ENCODE data around the gene TMEM117. TPM values are rescaled to one million over a fixed set of nuclear protein-coding genes. Genes with fewer than 3 reads are reported as not detected.

Gene TMEM117
- total RNA-seq, 1 donor from 2014 or later: 22.1 TPM

GRCh38 chr12:43805149-43805859, 30.6 kb upstream of the TMEM117 start:
- TF ChIP-seq CTCF (IDR thresholded peaks at IDR 0.05) (no peak), POLR2A (IDR thresholded peaks at IDR 0.05) (no peak), POLR2AphosphoS5 (IDR thresholded peaks at IDR 0.05; ENCODE audit: insufficient read depth in 1 of 2, low read depth in 1 of 2) (no peak)
- DNase-seq (ENCODE audit: extremely low spot score in 2 of 2): no peak
- Histone ChIP-seq H3K27ac (peak overlapping the region; percentile 89), H3K4me1 (peaks cover 29% of the 10 kb centered on the region), H3K4me3 (peak overlapping the region; percentile 86 to 96), H3K27me3 (no peaks in the 10 kb centered on the region), H3K36me3 (peaks cover 0 to 6% of the 10 kb centered on the region in 2 donors), H3K9me3 (no peaks in the 10 kb centered on the region)
- intact Hi-C loops (cut with DNase I): no loop called here

- TF ChIP-seq POLR2AphosphoS5 (IDR thresholded peaks at IDR 0.05; ENCODE audit: insufficient read depth in 1 of 2, low read depth in 1 of 2) (peak in 1 of 2 donors; percentile 64), POLR2A (IDR thresholded peaks at IDR 0.05) (peak in 1 of 2 donors; percentile 43), CTCF (IDR thresholded peaks at IDR 0.05) (peak in 2 of 3 experiments; percentile 17 to 20)
- no peak for DNase-seq (ENCODE audit: extremely low spot score in 2 of 2)
- Histone ChIP-seq H3K36me3 (no peaks in the 10 kb centered on the region), H3K27me3 (no peaks in the 10 kb centered on the region), H3K4me3 (peak within 1 kb of the TSS; percentile 86 to 96), H3K27ac (peak within 1 kb of the TSS; percentile 89), H3K9me3 (no peaks in the 10 kb centered on the region), H3K4me1 (peaks cover 29% of the 10 kb centered on the region)
- intact Hi-C loops (cut with DNase I): no loop called here
These were observed 29.8 kb upstream of the TMEM117 start, which contains the start of gene TWF1 for GRCh38 chr12:43805860-43806736. Gene TWF1, minus strand, starts transcription at chr12:43806317. Its CDS starts 72 bp downstream, at chr12:43806245.

- intact Hi-C loops (cut with DNase I): no loop called here
- Histone ChIP-seq H3K27ac (peak overlapping the region; percentile 89), H3K36me3 (no peaks in the 10 kb centered on the region), H3K4me3 (peak overlapping the region; percentile 86 to 96), H3K27me3 (no peaks in the 10 kb centered on the region), H3K9me3 (no peaks in the 10 kb centered on the region), H3K4me1 (peaks cover 29% of the 10 kb centered on the region)
- DNase-seq (ENCODE audit: extremely low spot score in 2 of 2): no peak
- TF ChIP-seq CTCF (IDR thresholded peaks at IDR 0.05): no peak
- no peak for TF ChIP-seq POLR2AphosphoS5 (IDR thresholded peaks at IDR 0.05; ENCODE audit: insufficient read depth in 1 of 2, low read depth in 1 of 2)
- no peak for TF ChIP-seq POLR2A (IDR thresholded peaks at IDR 0.05)
These were observed 29.2 kb upstream of the TMEM117 start for GRCh38 chr12:43806737-43807072.

GRCh38 chr12:43807386-43807785, 28.5 kb upstream of the TMEM117 start:
- H3K4me3 ChIP-seq: no peak overlapping the region
- no peak for TF ChIP-seq POLR2A (IDR thresholded peaks at IDR 0.05)
- TF ChIP-seq POLR2AphosphoS5 (IDR thresholded peaks at IDR 0.05; ENCODE audit: insufficient read depth in 1 of 2, low read depth in 1 of 2): peak in 1 of 2 donors; percentile 48
- no peak for TF ChIP-seq CTCF (IDR thresholded peaks at IDR 0.05)
- H3K9me3 ChIP-seq: no peaks in the 10 kb centered on the region
- DNase-seq (ENCODE audit: extremely low spot score in 2 of 2): no peak
- H3K27me3 ChIP-seq: no peaks in the 10 kb centered on the region
- H3K4me1 ChIP-seq: peaks cover 29% of the 10 kb centered on the region
- H3K27ac ChIP-seq: peak overlapping the region; percentile 89
- intact Hi-C loops (cut with DNase I): no loop called here
- H3K36me3 ChIP-seq: no peaks in the 10 kb centered on the region
